Measurements from ENCODE around the gene AFAP1.

Gene AFAP1

GRCh38 chr4:7733801-7734650 is 205.6 kb downstream of the AFAP1 start:
- no peak for DNase-seq

GRCh38 chr4:7733201-7733600 is 206.5 kb downstream of the AFAP1 start:
- DNase-seq: no peak

- DNase-seq: no peak
Observed at GRCh38 chr4:7732263-7732662, 207.4 kb downstream of the AFAP1 start.

- DNase-seq: no peak
Observed at GRCh38 chr4:7731437-7731836, 208.2 kb downstream of the AFAP1 start.

- no peak for DNase-seq
Observed at GRCh38 chr4:7727749-7728148, 211.9 kb downstream of the AFAP1 start.

- DNase-seq: no peak
Observed at GRCh38 chr4:7726665-7727413, 212.8 kb downstream of the AFAP1 start.

GRCh38 chr4:7725951-7726350 is 213.7 kb downstream of the AFAP1 start:
- no peak for DNase-seq

- DNase-seq: no peak
Observed at GRCh38 chr4:7723625-7724024, 216.0 kb downstream of the AFAP1 start.

GRCh38 chr4:7722766-7723387 is 216.8 kb downstream of the AFAP1 start:
- DNase-seq: no peak

- DNase-seq: no peak
Observed at GRCh38 chr4:7721984-7722551, 217.6 kb downstream of the AFAP1 start.

- peak; percentile 45 for DNase-seq
Observed at GRCh38 chr4:7719354-7720174, 220.1 kb downstream of the AFAP1 start.

GRCh38 chr4:7717946-7718490 is 221.6 kb downstream of the AFAP1 start:
- DNase-seq: no peak

GRCh38 chr4:7717161-7717560 is 222.5 kb downstream of the AFAP1 start:
- no peak for DNase-seq

- DNase-seq: no peak
Observed at GRCh38 chr4:7716010-7716721, 223.5 kb downstream of the AFAP1 start.

- DNase-seq: no peak
Observed at GRCh38 chr4:7715271-7716009, 224.2 kb downstream of the AFAP1 start.

- no peak for DNase-seq
Observed at GRCh38 chr4:7714738-7715137, 224.9 kb downstream of the AFAP1 start.

GRCh38 chr4:7714176-7714575 is 225.5 kb downstream of the AFAP1 start:
- DNase-seq: no peak

GRCh38 chr4:7713757-7714156 is 225.9 kb downstream of the AFAP1 start:
- DNase-seq: no peak

- no peak for DNase-seq
Observed at GRCh38 chr4:7712021-7712671, 227.5 kb downstream of the AFAP1 start.

GRCh38 chr4:7711307-7711963 is 228.2 kb downstream of the AFAP1 start:
- no peak for DNase-seq

Data from stimulated activated naive CD4-positive, alpha-beta T cell treated with Interleukin-2 at 50 U/mL for 16 hours (primary cell).